ENCODE measurements around the gene DDX39B.

DNA sequence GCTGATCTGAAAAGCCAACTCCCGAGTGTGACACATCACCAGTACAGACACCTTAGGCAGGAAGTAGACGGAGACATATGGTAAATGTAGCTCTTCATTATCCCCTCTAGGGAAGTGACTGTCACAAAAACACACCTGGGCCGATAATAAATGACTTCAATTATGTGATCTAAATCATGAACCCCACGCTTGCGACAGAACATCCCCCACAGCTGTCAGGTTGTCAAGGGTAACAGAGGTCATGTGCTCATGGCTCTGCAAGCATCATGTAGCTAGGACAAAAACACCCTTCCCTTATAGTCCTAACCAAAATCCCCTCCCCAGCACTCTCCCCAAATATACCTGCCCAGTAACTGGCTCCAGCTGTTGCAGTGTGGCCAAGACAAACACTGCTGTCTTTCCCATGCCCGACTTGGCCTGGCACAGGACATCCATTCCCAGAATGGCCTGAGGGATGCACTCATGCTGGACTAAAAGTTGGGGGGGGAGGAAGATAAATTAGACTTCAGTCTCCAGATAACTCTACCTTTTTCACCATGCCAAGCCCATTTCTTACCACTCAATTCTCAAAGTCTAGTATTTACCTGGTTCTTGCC, 2.9 kb downstream of the DDX39B start:
- no peak for TF ChIP-seq POLR2A (IDR thresholded peaks at IDR 0.05)
- TF ChIP-seq, protein P1, sequence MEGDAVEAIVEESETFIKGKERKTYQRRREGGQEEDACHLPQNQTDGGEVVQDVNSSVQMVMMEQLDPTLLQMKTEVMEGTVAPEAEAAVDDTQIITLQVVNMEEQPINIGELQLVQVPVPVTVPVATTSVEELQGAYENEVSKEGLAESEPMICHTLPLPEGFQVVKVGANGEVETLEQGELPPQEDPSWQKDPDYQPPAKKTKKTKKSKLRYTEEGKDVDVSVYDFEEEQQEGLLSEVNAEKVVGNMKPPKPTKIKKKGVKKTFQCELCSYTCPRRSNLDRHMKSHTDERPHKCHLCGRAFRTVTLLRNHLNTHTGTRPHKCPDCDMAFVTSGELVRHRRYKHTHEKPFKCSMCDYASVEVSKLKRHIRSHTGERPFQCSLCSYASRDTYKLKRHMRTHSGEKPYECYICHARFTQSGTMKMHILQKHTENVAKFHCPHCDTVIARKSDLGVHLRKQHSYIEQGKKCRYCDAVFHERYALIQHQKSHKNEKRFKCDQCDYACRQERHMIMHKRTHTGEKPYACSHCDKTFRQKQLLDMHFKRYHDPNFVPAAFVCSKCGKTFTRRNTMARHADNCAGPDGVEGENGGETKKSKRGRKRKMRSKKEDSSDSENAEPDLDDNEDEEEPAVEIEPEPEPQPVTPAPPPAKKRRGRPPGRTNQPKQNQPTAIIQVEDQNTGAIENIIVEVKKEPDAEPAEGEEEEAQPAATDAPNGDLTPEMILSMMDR (IDR thresholded peaks at IDR 0.05), result no peak
- no peak for TF ChIP-seq POLR2AphosphoS5 (IDR thresholded peaks at IDR 0.05)
- no peak for TF ChIP-seq EP300 (IDR thresholded peaks at IDR 0.05)

Data from gastroesophageal sphincter (tissue), 3 donors.